ENCODE data around the gene SLC40A1.

The SLC40A1 gene

GRCh38 chr2:189569295-189569910 lies 11.2 kb downstream of the SLC40A1 start:
- DNase-seq (ENCODE audit: low read depth, low spot score) = no peak

DNA sequence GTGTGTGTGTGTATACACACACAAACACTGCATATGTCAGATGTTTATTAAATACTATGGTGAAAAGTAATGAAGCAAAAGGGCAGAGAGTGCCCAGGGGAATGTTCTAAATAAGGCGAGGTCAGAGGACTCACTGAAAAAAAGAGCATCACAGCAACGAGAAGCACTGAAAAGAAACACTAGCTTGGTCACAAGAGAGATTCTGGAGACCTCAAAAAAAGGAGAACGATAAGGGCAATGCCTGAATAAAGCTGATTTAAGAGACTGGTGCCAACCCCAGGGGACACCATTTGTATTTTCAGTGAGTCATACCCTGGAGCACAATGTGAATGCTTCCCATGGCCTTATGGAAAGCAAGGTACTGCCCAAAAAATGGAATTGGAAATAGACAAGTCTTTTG lies 14.5 kb downstream of the SLC40A1 start:
- DNase-seq (ENCODE audit: low read depth, low spot score) = no peak

- DNase-seq (ENCODE audit: low read depth, low spot score) = no peak
These were observed 19.1 kb downstream of the SLC40A1 start for GRCh38 chr2:189561371-189562038.

- no peak for DNase-seq (ENCODE audit: low read depth, low spot score)
These were observed 20.4 kb downstream of the SLC40A1 start for GRCh38 chr2:189560273-189560586.

GRCh38 chr2:189559579-189560272 lies 20.9 kb downstream of the SLC40A1 start:
- DNase-seq (ENCODE audit: low read depth, low spot score) = no peak

- no peak for DNase-seq (ENCODE audit: low read depth, low spot score)
These were observed 21.9 kb downstream of the SLC40A1 start for GRCh38 chr2:189558516-189559272.

GRCh38 chr2:189557373-189557772 lies 23.2 kb downstream of the SLC40A1 start:
- no peak for DNase-seq (ENCODE audit: low read depth, low spot score)

DNA sequence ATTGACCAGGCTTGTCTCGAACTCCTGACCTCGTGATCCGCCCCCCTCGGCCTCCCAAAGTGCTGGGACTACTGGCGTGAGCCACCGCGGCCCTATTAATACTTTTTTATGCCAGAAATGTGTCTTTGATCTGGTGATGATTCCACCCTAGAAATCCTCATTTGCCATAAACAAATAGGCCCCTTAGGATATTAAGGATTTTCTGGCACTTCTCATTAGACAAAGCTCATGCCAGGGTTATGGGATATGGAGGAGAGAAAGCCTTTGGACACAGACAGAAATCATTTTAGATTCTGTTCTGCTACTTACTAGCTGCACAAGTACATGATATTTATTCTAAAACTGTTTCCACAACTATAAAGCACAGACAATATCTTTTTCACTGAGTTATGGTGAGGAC lies 24.1 kb downstream of the SLC40A1 start:
- DNase-seq (ENCODE audit: low read depth, low spot score) = no peak

- DNase-seq (ENCODE audit: low read depth, low spot score) = no peak
These were observed 25.4 kb downstream of the SLC40A1 start for GRCh38 chr2:189555232-189555631.

- no peak for DNase-seq (ENCODE audit: low read depth, low spot score)
These were observed 27.0 kb downstream of the SLC40A1 start for GRCh38 chr2:189553504-189554088.

DNA sequence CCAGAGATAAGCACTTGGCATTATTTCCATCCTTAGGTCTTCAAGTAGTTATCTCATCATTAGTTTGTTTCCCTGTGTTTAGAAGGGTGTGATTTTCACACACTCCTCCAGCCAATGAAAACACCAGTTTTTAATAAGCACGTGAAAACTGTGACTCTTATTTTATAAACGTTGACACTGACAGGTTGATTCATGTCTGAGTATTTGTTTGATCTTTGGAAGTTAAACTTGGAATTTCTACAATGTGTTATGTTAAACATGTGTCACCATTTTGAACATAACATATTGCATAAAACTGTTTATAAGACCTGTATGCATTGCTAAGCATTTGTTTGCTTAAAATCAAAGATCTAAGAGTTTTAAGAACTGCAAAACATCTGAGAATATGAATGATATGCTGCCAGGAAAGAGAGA lies 27.6 kb downstream of the SLC40A1 start:
- no peak for DNase-seq (ENCODE audit: low read depth, low spot score)

- no peak for DNase-seq (ENCODE audit: low read depth, low spot score)
These were observed 28.1 kb downstream of the SLC40A1 start for GRCh38 chr2:189552334-189552990.

DNA sequence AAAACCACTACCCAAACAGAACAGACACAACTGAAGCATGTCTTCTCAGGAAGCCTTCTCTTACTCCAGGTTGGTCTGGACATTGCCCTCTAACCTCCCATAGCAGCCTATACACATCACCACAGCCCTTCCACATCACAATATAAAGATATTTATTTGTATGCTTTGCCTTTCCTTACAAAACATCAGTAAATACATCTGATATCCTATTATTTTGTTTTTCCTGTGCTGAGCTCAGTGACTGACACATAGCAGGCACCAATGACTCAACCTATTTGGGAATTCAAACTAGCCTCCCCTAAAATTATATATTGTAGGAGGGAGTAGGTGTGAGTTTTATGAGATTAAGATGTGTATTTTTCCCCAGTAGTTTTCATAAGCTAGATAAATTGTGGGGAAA lies 28.8 kb downstream of the SLC40A1 start:
- DNase-seq (ENCODE audit: low read depth, low spot score) = no peak

DNA sequence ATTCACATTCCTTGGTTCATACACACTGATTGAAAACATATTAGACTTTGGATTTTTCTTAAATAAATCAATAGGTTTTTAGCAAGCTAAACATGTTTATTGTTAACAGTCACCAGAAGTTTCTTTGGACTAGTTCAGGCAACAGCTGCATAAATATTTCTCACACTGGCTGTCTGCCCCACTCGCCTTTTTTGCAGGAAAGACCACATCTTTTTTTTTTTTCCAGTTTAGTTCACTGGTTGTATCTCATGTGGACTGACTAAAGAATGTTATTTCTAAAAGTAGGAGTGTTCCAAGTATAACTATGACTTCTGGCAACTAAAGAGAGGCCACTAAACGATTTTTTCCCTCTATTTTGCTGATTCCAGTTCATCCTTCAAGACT lies 31.1 kb downstream of the SLC40A1 start:
- no peak for DNase-seq (ENCODE audit: low read depth, low spot score)

GRCh38 chr2:189548666-189549448 lies 31.7 kb downstream of the SLC40A1 start:
- DNase-seq (ENCODE audit: low read depth, low spot score) = no peak

- DNase-seq (ENCODE audit: low read depth, low spot score) = no peak
These were observed 35.2 kb downstream of the SLC40A1 start for GRCh38 chr2:189545418-189545817.

DNA sequence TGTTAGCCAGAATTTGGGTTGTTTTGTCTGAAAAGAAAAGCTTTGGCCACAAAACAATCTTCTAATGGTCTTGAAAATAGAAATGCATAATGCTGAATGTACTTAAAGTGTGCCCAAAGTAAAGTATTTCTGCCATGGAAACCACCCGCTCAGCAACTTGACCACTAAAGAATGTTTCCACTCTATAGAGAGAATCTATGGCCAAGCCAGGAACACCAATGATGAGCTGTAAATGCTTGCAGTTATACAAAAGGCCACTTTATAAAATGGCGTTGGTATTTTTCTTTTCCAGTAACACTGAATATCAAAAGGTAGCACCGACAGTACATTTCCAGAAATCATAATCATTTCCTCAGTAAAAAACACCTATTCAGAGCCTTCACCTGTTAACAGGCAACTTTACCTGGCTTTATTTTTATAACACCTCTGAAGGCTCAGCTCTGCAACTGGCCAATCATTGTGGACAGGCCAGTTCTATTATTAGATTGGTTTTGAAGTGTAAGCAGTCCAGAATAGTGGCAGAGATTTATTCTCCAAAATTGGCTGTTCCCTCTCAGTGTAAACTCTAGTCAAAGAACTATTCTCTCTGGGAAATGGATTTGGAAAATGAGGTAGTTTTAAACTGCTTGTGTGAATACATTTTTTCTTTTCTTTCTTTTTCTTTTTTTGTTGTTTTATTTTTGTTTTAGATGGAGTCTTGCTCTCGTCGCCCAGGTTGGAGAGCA lies 36.1 kb downstream of the SLC40A1 start:
- no peak for DNase-seq (ENCODE audit: low read depth, low spot score)

DNA sequence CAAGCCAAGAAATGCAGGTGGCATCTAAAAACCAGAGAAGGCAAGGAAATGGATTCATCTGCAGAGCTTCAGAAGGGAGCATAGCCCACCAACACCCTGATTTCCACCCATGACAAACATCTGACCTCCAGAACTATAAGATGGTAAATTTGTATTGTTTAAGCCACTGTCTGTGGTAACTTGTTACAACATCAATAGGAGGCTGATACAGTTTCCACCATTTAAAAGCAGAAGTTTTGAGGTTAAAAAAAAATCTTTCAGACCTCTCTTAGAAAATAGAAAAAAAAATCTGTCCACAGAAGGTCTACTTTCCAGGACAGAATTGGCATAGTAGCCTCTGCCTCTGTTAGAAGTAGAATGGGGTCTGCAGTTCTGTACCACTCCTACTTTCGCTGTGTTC lies 37.2 kb downstream of the SLC40A1 start:
- no peak for DNase-seq (ENCODE audit: low read depth, low spot score)

GRCh38 chr2:189542145-189542882 lies 38.3 kb downstream of the SLC40A1 start:
- DNase-seq (ENCODE audit: low read depth, low spot score) = no peak
